Activated CD8-positive, alpha-beta T cell treated with anti-CD3 and anti-CD28 coated beads for 36 hours (primary cell): ENCODE results near the gene NAALADL2. TPM values are rescaled to one million over a fixed set of nuclear protein-coding genes. Genes with fewer than 3 reads are reported as not detected.

Experiments used
- ATAC-seq: fragments of 200-7000 bp; cut with Tn5 transposase; one replicate; pipeline ENCODE4 v1.10.0; 2021; ENCODE audit warnings: mild to moderate bottlenecking, moderate library complexity
- CTCF ChIA-PET: fragments of 350-600 bp; sonication (Branson Sonifier 250); formaldehyde crosslinking; loops from one replicate; lab custom pipeline; 2021; ENCODE audit warnings: antibody characterized with exemption; lab: Charles Lee
- POLR2A ChIA-PET: fragments of 350-600 bp; sonication (Branson Sonifier 250); formaldehyde crosslinking; loops from one replicate; lab custom pipeline; 2021; ENCODE audit warnings: antibody characterized with exemption; lab: Charles Lee
- DNase-seq: peaks from one replicate; pipeline ENCODE4 v3.0.0-alpha.2; 2020
- H3K27ac Mint-ChIP-seq: one replicate; pipeline ENCODE4 v1.8.0; 2021; ENCODE audit warnings: mild to moderate bottlenecking, mixed read lengths
- H3K27me3 Mint-ChIP-seq: one replicate; pipeline ENCODE4 v1.8.0; 2021; ENCODE audit warnings: mixed read lengths
- H3K36me3 Mint-ChIP-seq: one replicate; pipeline ENCODE4 v1.8.0; 2021; ENCODE audit warnings: low read depth, mixed read lengths
- H3K4me1 Mint-ChIP-seq: one replicate; pipeline ENCODE4 v1.8.0; 2021; ENCODE audit warnings: low read depth, mixed read lengths
- H3K4me3 Mint-ChIP-seq: one replicate; pipeline ENCODE4 v1.8.0; 2021; ENCODE audit warnings: mild to moderate bottlenecking, moderate library complexity, mixed read lengths
- H3K9me3 Mint-ChIP-seq: one replicate; pipeline ENCODE4 v1.8.0; 2021; ENCODE audit warnings: mixed read lengths
- intact Hi-C: fragments of 100-400 bp; cut with micrococcal nuclease; formaldehyde crosslinking; loops from one replicate; pipeline ENCODE4 v1.10.0; 2022
- total RNA-seq, 2 experiments: library from RNA; stranded (reverse); gene quantifications; one replicate each; pipeline ENCODE4 v1.2.3, GENCODE V29; 2021
- TF ChIP-seq, protein P1 (sequence below): fragments of 200-600 bp; IDR thresholded peaks from one replicate; pipeline ENCODE4 v1.8.0; 2022; ENCODE audit warnings: antibody characterized with exemption, mild to moderate bottlenecking

NAALADL2 gene
- total RNA-seq, 2 experiments from 2014 or later, result 0.60 TPM; not detected in 1

DNA sequence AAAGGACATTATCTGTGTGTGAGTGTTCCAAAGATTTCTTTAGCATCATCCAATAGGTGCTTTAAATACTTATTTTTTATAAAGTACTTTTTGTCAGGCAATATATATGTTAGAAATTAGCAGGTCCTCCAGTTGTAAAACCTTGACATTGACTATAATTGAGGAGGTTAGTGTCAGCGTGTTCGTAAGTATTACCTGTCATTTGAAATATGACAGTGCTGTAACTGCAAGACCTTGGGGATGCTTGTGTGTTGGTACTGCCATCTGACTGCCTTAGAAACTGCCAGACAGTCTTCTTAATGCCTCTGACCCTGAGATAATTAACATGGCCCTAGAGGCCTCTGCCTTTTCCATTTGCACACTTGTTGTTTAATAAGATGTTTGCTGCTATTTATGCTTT lies 170.7 kb downstream of the NAALADL2 start:
- Mint-ChIP-seq H3K9me3 (peaks cover 9% of the 10 kb centered on the region), H3K36me3 (no peaks in the 10 kb centered on the region), H3K4me3 (no peak overlapping the region), H3K4me1 (no peaks in the 10 kb centered on the region), H3K27me3 (no peaks in the 10 kb centered on the region), H3K27ac (no peak overlapping the region)
- ATAC-seq (no peak), DNase-seq (no peak)
- intact Hi-C loops, result no loop called here
- POLR2A ChIA-PET, result no interaction called here
- TF ChIP-seq, protein P1, sequence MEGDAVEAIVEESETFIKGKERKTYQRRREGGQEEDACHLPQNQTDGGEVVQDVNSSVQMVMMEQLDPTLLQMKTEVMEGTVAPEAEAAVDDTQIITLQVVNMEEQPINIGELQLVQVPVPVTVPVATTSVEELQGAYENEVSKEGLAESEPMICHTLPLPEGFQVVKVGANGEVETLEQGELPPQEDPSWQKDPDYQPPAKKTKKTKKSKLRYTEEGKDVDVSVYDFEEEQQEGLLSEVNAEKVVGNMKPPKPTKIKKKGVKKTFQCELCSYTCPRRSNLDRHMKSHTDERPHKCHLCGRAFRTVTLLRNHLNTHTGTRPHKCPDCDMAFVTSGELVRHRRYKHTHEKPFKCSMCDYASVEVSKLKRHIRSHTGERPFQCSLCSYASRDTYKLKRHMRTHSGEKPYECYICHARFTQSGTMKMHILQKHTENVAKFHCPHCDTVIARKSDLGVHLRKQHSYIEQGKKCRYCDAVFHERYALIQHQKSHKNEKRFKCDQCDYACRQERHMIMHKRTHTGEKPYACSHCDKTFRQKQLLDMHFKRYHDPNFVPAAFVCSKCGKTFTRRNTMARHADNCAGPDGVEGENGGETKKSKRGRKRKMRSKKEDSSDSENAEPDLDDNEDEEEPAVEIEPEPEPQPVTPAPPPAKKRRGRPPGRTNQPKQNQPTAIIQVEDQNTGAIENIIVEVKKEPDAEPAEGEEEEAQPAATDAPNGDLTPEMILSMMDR, result no peak
- CTCF ChIA-PET, result no interaction called here

GRCh38 chr3:175039875-175040274 lies 180.7 kb downstream of the NAALADL2 start:
- ChIA-PET POLR2A (no interaction called here), CTCF (no interaction called here)
- ATAC-seq (no peak), DNase-seq (no peak)
- H3K9me3 Mint-ChIP-seq, result peaks cover 5% of the 10 kb centered on the region
- no peak overlapping the region for H3K27ac Mint-ChIP-seq
- TF ChIP-seq, protein P1, result no peak
- H3K4me3 Mint-ChIP-seq, result no peak overlapping the region
- no peaks in the 10 kb centered on the region for H3K36me3 Mint-ChIP-seq
- no peaks in the 10 kb centered on the region for H3K27me3 Mint-ChIP-seq
- intact Hi-C loops, result no loop called here
- H3K4me1 Mint-ChIP-seq, result no peaks in the 10 kb centered on the region

DNA sequence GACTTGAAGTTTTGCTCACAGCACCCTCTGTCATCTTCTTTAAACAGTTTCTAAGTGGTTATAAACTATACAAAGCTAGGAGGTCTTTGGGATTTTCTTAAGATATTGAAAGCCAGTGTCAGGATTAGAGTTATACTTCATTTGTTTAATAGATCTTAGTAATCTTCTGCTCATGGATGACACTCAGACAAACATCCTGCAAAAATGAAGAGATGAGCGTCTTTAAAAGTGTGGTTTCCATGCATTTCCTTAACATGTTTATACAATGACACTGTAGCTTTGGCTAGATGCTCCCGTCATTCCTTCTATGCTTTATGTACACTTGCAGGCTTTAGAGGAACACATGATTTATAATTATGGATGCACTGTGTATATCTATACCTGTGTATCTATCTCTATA lies 182.2 kb downstream of the NAALADL2 start:
- Mint-ChIP-seq H3K4me1 (no peaks in the 10 kb centered on the region), H3K27me3 (no peaks in the 10 kb centered on the region), H3K36me3 (no peaks in the 10 kb centered on the region), H3K27ac (no peak overlapping the region), H3K4me3 (no peak overlapping the region), H3K9me3 (peaks cover 3% of the 10 kb centered on the region)
- DNase-seq, result no peak
- intact Hi-C loops, result no loop called here
- no peak for ATAC-seq
- CTCF ChIA-PET, result no interaction called here
- TF ChIP-seq, protein P1, result no peak
- POLR2A ChIA-PET, result no interaction called here

DNA sequence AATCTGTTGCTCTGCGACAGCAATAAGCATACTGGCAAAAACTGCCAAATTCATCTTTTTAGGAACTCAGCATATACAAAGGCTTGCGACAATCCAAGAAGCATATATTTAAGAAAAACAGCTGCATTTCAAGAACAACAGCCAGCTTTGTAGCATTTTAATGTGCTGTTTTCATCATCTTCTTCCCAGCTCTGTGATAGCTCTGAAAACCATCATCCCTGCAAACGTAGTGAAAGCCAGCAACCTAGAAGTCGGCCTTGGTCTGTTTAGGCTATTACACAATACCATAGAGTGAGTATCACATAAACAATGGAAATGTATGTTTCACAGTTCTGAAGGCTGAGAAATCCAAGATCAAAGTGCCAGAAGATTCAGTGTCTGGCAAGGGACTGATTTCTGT lies 187.5 kb downstream of the NAALADL2 start:
- DNase-seq (no peak), ATAC-seq (no peak)
- H3K4me3 Mint-ChIP-seq, result no peak overlapping the region
- TF ChIP-seq, protein P1, result no peak
- no peaks in the 10 kb centered on the region for H3K27me3 Mint-ChIP-seq
- H3K36me3 Mint-ChIP-seq, result no peaks in the 10 kb centered on the region
- H3K9me3 Mint-ChIP-seq, result peaks cover 10% of the 10 kb centered on the region
- H3K4me1 Mint-ChIP-seq, result no peaks in the 10 kb centered on the region
- CTCF ChIA-PET, result no interaction called here
- POLR2A ChIA-PET, result no interaction called here
- H3K27ac Mint-ChIP-seq, result no peak overlapping the region
- intact Hi-C loops, result no loop called here

- CTCF ChIA-PET, result no interaction called here
- H3K4me3 Mint-ChIP-seq, result no peak overlapping the region
- H3K36me3 Mint-ChIP-seq, result no peaks in the 10 kb centered on the region
- H3K27ac Mint-ChIP-seq, result no peak overlapping the region
- no peaks in the 10 kb centered on the region for H3K27me3 Mint-ChIP-seq
- DNase-seq, result no peak
- H3K9me3 Mint-ChIP-seq, result peaks cover 12% of the 10 kb centered on the region
- intact Hi-C loops, result no loop called here
- ATAC-seq, result no peak
- H3K4me1 Mint-ChIP-seq, result no peaks in the 10 kb centered on the region
- TF ChIP-seq, protein P1, result no peak
- POLR2A ChIA-PET, result no interaction called here
Observed at GRCh38 chr3:175047786-175048185, 188.7 kb downstream of the NAALADL2 start.
